ENCODE results near the gene BRIP1.
"Not testable (repeated sequence)": the region's sequence is repeated elsewhere in the genome, so short reads cannot be mapped to it uniquely, and the experiment has no call there.

Gene BRIP1

DNA sequence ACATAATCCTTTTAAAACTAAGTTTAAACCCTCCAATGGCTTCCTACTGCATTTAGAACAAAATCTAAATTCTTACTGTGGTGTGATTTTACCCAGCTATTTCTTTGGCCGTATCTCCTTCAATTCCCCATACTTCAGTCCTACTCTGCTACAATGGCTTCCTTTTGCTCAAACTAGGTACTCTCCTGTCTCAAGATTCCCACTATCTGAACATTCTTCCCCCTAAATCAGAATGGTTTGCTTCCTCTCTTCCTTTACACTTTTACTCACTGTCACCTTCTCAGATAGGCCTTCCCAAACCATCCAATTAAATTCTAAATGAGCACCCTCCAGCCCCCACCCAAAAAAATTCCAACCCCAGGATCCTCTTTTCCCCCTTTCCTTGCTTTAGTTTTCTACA lies 109.2 kb downstream of the BRIP1 start:
- no peak for DNase-seq

DNA sequence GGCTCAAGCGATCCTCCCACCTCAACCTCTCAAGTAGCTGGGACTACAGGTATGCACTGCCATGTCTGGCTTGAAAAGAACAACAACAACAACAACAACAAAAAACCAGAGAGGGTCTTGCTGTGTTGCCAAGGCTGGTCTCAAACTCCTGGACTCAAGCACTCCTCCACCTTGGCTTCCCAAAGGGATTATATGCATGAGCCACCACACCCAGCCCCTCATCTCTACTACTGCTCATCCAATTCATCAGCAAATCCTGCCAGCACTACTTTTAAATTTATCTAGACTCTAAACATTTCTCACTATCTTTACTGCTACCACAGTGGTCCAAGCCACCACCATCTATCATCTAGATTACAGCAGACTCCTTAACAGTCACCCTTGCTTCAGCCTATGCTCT lies 109.6 kb downstream of the BRIP1 start:
- DNase-seq = no peak

DNA sequence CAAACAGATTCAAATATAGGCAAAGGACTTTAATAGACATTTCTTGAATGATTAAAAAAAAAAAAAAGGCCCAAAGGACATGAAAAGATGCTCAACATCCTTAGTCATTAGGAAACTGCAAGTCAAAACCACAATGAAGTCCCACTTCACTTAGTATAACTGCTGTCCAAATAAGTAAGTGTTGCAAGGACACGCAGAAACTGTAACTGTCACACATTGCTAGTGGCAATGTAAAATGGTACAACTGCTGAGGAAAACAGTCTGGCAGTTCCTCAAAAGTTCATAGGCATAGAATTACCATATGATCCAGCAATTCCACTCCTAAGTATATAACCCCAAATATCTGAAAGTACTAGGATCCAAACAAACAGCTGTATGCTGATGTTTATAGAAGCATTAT lies 112.7 kb downstream of the BRIP1 start:
- DNase-seq = no peak

DNA sequence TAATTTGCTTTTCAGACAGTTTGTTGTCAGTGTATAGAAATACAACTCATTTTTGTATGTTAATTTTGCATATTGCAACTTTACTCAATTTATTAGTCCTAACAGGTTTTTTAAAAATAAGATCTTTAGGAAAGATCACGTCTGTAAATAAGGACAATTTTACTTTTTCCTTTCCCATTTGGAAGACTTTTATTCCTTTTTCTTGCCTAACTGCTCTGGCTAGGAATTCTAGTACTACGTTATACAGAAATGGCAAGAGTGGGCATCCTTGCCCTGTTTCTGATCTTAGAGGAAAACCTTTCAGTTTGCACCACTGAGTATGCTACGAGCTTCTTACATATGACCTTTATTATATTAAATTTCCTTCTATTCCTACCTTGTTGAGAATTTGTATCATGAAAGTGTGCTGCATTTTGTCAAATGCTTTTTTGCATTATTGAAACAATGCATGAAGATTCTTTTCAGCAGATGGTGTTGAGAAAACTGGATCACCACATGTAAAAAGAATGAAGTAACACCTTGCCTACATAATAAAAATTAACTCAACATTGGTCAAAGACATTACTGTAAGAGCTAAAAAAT lies 113.4 kb downstream of the BRIP1 start:
- DNase-seq = no peak

DNA sequence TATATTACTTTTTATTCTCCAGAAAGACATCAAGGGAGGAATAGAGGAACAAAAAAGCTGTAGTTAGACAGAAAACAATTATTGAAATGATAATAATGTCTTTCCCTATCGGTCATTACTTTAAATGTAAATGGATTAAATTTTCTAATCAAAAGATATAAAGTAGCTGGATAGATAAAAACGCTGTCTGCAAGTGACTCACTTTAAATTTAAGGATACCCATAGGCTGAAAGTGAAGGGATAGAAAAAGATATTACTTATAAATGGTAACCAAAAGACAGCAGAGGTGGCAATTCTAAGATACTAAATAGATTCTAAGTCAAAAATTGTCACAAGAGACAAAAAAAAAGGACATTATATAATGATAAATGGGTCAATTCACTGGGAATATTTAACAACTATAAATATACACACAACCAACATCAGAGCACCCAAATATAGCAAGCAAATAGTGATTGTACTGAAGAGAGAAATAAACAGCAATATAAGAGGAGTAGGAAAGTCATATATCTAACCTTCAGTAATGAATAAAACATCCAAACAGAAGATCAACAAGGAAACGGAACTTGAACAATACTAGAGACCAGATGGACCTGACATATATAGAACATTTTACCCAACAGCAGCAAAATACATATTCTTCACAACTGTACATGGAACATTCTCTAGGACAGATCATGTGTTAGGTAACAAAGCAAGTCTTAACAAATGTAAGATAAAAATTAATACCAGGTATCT lies 116.9 kb downstream of the BRIP1 start:
- no peak for DNase-seq

DNA sequence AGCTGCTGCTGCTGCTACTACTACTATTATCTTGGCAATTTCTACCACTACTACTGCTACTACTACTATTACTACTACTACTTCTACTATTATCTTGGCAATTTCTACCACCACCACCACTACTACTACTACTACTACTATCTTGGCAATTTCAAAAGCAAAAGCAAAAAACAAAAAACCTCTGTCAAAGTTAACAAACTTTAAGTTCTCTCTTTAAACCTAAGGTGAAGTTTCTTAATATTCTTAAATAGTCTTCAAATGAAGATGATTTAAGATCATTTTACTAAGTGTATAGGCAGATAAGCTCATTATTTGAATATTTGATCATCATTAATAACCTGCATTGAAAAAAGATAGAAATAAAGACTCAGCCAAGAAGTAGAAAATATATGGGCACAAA lies 118.5 kb downstream of the BRIP1 start:
- DNase-seq = no peak

DNA sequence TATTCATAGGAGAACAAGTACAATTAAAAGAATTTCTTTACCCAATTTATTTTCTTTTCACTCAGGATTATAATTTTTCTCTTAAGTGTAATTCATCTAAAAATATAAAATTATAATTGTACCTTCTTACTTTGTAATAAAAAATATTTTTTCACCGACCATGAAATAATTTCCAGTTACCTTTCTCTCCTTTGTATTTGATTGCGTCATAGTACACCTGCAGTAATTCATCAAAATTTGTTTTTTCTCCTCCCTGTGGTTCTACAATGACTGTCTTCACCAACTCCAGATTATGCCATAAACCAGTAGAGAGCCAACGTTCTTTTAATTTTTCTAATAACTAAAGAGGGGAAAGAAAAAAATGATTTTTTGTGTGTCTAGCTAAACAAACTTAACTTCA lies 119.1 kb downstream of the BRIP1 start:
- DNase-seq = no peak

DNA sequence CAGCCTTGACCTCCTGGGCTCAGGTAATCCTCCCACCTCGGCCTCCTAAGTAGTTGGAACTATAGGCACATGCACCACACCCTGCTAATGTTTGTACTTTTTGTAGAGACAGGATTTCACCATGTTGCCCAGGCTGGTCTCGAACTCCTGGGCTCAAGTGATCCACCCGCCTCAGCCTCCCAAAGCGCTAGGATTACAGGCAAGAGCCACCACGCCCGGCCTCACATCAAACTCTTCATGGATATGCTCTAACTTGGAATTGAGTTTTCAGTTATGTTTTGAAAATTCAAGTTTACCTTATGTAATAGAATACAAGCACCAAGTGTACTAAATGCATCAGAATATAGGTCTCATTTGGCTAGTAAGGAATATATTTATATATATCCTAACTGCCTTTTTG lies 119.6 kb downstream of the BRIP1 start:
- DNase-seq = no peak

DNA sequence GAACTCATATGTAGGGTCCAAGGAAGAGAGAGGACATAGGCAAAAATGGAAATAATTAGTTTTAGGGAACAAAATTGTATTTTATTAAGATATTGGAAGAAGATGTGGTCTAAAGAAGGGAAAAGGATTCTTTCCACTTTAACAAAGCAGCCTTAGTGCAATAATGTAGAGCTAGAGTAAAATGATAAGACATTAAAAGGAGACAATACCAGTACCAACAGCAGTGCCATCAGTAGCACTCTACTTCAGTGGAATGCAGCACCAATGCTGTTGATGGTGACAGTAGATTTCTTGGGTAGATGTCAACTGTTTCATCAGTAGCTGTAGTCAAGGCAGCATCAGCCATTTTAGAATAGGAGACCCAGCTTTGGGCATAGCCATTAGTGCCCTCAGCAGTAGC lies 124.3 kb downstream of the BRIP1 start:
- no peak for DNase-seq

DNA sequence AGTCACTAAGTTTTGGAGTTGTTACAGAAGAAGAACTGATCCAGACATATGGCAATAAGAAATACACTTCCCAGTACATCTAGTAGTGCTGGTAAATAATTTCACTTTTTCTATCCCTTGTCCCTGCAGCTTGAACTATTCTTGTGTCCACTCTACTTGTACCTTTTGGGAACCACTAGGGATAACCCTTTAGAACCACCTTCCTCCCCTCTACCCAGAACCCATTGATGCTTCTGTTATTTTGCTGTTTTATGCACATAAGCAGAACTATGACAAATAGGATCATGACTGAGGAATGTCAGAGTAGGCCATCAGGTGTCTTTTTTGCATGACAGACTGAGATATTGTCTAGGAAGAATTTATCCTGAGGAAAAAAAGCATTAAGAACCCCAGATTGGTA lies 125.1 kb downstream of the BRIP1 start:
- no peak for DNase-seq

DNA sequence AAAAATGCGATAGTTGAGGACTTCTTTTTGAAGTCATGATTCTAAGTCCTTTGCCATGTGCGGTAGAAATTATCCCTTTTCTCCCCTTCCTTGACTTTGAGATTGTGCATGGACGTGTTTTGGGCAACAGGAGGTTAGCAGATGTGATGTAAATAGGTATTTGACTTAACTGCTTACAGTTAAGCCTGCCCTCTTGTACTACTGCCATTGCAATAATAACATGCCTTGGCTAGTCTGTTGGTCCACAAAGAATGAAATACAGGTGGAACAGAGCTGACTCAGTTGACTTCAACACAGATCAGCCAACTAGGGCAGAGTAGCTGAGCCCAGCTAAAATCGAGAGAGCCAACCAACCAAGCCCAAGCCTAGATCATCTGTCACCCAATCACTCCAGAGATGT lies 125.5 kb downstream of the BRIP1 start:
- no peak for DNase-seq

DNA sequence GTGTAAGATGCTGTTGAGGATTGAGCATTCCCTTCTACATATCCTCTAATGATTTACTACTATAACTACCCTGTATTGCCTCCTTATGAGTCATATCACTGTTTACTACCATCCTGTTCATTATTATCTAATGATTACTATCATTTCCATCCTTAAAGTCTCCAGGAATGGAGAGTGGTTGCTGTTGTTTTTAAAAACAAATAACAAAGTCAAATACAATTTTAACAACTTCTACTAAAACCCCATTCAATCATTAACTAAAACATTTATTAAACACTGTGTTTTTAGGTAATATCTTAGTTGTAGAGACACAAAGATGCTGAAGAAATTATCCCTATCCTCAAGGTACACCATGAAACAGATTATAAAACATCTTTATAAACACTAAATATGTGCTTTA lies 126.9 kb downstream of the BRIP1 start:
- DNase-seq = no peak

DNA sequence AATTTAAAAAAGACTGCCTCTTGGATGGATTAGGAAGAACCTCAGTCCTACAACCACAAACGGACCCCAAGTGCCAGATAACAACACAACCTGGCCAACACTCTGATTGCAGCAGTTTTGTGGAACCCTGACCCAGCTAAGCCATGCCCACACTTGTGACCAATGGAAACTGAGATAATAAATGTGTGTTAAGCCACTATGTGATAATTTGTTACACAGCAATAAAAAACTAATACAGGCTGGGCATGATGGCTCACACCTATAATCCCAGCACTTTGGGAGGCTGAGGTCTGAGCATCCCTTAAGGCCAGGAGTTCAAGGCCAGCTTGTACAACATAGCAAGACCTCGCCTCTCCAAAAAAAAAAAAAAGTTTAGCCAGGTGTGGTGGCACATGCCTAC lies 127.5 kb downstream of the BRIP1 start:
- DNase-seq = no peak

DNA sequence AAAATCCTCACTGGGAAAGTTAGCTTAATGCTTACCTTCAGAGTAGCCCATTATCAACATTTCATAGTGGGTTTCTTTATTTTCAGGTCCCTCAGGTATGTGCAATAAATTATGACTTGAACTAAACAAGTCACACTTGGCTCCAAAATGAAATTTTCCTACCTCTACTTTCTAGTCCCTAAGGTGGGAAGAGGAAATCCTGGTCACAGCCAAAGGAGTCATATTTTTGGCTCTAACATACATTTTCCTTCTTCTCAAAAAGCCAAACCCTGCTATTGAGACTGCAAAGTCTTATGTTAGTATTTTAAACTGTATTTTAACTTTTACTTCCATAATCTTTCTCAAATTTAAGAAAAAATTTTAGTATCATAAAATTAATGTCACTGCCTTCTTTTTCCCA lies 128.9 kb downstream of the BRIP1 start:
- no peak for DNase-seq

DNA sequence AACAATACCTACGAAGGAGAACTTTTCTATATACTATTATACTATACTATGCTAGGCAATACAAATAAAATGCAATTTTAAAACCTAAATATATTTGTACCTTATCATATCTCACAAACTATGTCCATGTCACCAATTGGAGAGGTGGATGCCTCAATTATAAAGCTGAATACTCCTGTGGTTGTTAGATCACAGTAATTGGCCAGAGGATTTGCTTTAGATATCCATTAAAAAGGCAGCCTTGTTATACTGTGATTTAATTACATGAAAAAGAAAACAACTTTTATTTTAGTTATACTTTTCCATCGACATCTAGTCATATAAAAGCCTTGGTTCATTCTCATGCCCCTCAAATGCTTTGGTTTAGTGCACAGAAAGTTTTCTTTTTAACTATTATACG lies 129.3 kb downstream of the BRIP1 start:
- DNase-seq = no peak

DNA sequence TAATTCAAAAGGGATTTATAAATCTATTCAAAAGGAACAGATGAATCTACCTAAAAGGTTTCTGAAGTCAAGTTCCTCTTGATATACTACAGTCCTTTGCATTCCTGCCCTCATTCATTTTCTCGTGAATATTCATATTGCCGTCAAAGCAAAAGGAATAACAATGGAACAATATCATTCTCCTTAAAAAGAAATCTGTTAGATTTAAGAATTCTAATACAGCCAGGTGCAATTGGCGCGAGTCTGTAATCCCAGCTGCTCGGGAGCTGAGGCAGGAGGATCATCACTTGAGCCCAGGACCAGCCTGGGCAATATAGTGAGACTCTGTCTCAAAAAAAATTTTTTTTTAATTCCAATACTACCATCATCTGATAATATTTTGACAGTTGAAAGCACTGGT lies 130.3 kb downstream of the BRIP1 start:
- no peak for DNase-seq

DNA sequence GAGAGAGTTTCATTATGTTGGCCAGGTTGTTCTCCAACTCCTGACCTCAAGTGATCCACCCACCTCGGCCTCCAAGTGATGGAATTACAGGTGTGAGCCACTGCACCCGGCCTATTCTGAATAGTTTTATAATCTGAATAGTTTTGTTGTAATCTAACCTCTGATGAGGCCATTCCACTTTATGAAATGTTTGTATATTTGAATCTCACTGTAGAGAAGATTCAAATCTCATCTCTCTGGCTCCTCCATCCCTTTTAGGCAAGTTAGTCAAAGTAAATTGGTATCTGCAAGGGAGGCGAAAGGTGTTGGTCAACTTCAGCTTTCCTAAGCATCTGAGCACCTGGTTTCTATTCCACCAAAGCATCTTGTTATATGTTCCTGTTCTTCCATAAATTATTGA lies 131.2 kb downstream of the BRIP1 start:
- DNase-seq = no peak

DNA sequence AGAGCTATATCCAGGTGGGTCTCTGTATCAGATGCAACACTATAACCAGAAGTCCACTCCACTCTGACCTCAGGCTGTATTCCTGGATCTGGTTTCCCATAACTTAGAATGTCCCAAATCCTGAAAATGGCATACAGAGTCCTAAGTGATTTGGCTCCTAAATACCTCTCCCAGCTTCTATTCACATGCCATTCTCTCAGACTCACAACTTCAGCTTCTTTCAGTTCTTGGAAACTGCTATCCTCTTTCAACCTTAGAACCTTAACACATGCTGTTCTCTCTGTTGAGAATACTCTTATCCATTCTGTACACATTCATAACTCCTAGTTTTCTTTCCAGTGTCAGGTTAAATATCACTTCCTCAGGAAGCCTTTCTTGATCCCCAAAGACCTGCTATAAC lies 132.0 kb downstream of the BRIP1 start:
- no peak for DNase-seq

DNA sequence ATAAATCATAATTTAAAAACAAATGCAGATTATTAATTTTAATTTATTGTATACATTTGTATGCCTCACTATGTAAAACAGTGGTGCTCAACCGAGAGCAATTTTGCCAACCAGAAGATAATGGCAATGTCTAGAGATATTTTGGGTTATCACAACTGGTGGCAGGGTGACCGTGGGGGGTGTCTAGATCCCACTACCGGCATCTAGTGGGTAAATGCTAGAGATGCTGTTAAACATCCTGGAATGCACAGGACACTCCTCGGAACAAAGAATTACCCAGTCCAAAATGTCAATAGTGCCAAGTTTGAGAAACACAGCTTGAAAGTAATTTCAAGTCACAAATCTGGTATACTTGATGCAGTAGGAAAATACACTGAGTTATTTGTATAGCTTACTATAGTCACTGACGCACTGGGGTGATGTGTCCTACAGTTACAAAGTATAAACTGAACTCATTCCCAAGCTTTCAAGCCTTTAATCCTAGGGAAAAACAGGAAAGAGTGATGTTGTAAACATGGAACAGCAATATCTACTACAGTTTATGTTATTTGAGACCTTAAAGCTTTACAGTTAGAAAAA lies 133.5 kb downstream of the BRIP1 start:
- DNase-seq = no peak

DNA sequence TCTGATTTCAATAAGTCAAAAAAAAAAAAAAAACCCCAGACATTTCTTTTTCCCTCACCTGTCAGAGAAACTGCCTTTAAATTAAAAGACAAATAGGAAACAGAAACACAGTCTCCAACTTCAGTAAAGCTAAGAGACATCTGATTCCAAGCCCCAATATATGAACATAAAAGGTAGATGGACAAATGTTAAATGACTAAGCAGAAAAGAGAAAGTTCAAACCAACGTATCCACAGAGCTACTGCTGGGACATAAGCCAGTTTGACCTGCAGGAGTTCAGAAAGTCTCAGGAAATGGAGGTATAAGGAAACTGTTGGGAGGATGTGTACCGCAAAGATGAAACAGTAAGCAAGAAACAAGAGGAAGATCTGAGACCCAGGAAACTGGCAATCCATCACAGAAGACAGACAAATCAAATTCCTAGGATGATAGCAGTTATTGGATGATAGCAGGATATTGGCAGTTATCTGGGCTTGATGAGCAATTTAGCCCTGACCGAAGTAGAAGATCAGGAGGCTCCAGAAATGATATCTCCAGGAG lies 135.0 kb downstream of the BRIP1 start:
- no peak for DNase-seq

DNA sequence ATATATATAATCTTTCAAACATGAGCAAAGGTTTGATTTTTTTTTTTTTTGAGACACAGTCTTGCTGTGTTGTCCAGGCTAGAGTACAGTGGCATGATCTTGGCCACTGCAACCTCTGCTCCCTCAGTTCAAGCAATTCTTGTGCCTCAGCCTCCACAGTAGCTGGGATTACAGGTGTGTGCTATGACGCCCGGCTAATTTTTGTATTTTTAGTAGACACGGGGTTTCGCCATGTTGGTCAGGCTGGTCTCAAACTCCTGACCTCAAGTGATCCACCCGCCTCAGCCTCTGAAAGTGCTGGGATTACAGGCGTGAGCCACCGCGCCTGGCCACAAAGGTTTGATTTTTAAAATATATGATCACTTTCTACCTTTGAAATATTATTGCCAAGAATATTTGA lies 135.5 kb downstream of the BRIP1 start:
- not testable (repeated sequence) for DNase-seq

DNA sequence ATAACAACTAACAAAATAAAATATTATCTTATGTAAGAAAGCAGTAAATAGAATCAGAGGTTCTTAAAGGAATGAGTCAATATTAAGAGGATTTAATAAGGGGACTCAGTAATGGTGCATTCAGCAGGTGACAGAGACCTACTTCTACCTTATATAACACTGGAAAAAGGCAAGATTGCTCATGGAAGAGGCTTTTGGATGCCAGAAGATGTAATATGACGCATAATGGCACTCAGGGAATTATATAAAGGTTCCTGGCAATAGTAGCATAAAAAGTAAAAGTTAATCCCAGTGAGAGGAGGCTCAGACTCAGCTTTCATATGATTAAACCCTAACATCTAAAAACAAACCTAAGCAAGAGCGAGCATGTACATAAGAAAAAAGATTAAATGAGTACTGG lies 136.4 kb downstream of the BRIP1 start:
- no peak for DNase-seq

DNA sequence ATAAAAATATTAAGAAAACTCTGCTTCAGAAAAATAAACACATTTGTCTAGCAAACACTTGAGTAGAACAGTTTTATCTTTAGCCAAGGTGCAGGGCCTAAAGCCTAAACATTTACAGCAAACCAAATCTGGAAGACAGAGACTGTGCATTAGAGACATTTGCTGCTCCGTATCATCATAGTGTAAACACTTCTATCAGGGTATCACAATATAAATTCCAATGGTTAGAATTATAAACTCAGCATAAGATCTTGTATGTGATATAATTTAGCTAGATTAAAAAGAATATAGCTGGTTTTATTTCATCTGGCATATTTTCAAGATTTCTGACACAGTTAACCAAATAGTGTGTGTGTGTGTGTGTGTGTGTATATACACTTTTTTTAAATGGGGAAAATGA lies 138.6 kb downstream of the BRIP1 start:
- no peak for DNase-seq

DNA sequence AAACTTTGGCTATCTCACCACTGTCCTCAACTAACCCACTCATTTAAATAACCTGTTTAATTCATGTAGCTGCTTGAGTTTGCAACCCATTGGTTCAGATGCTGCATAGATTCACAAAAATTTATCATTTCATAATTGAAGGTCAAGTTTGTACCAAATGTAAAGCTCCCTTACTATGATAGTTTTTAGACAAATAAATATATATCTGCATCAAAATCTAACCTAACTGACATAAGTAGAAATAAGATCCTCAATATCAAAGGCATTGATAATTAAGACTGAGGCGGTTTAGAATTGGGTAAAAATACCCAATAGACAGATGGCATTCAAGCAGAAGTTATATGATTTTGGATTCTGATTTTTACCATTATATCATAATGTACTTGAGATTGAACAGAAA lies 139.4 kb downstream of the BRIP1 start:
- no peak for DNase-seq

DNA sequence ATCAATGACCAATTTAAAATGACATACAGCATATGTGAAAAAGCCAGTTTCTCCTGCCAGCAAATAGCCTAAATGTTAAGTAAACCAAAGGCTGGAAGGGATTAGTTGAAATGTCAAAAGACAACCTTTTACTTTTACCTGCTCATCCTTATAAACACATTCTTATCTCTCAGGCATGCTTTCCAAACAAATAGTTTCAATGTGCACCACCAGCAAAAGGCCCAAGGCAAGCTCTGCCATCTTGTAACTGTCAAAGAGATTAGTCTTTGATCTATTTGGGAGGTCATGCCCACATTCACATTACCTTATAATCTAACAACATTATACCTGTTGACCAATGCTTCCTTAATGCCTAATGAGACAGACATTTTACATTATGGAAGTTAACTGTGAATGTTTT lies 140.1 kb downstream of the BRIP1 start:
- no peak for DNase-seq

Data from 8988T (cell line).